WTC11 (cell line): ENCODE measurements around the gene GPR83. TPM values are rescaled to one million over a fixed set of nuclear protein-coding genes. Genes with fewer than 3 reads are reported as not detected.

Source experiments
- ATAC-seq: fragments of 200-7000 bp; cut with Tn5 transposase; 2 replicates; pipeline ENCODE4 v1.10.0; 2021; ENCODE audit warnings: mild to moderate bottlenecking, moderate library complexity
- CTCF ChIA-PET: fragments of 300-600 bp; sonication (Branson Sonifier 250); formaldehyde crosslinking; loops from one replicate; lab custom pipeline; 2021; ENCODE audit warnings: antibody characterized with exemption; lab: Charles Lee
- POLR2A ChIA-PET: fragments of 350-600 bp; sonication (Branson Sonifier 250); formaldehyde crosslinking; loops from one replicate; lab custom pipeline; 2021; ENCODE audit warnings: antibody characterized with exemption; lab: Charles Lee
- DNase-seq: peaks from one replicate; pipeline ENCODE4 v3.0.0; 2021; ENCODE audit warnings: low spot score
- H3K27ac Mint-ChIP-seq: 2 replicates; pipeline ENCODE4 v1.8.0; 2021; ENCODE audit warnings: mixed read lengths
- H3K27me3 Mint-ChIP-seq: 2 replicates; pipeline ENCODE4 v1.8.0; 2021; ENCODE audit warnings: low read depth, mild to moderate bottlenecking, moderate library complexity, mixed read lengths
- H3K36me3 Mint-ChIP-seq: 2 replicates; pipeline ENCODE4 v1.8.0; 2021; ENCODE audit warnings: mixed read lengths
- H3K4me1 Mint-ChIP-seq: 2 replicates; pipeline ENCODE4 v1.8.0; 2022; ENCODE audit warnings: mixed read lengths
- H3K4me3 Mint-ChIP-seq: 2 replicates; pipeline ENCODE4 v1.8.0; 2021; ENCODE audit warnings: mild to moderate bottlenecking, moderate library complexity, mixed read lengths
- H3K9me3 Mint-ChIP-seq: 2 replicates; pipeline ENCODE4 v1.8.0; 2021; ENCODE audit warnings: mixed read lengths
- CREM ChIP-seq: sonication (generic); formaldehyde crosslinking; IDR thresholded peaks from 2 replicates; pipeline ENCODE4 v1.8.1; 2022; ENCODE audit warnings: mild to moderate bottlenecking, missing genetic modification reagents, moderate library complexity
- GABPB1 ChIP-seq: sonication (generic); formaldehyde crosslinking; IDR thresholded peaks from 2 replicates; pipeline ENCODE4 v1.8.1; 2023; ENCODE audit warnings: mild to moderate bottlenecking, missing genetic modification reagents
- GRHL2 ChIP-seq: fragments of 250-450 bp; sonication (Bioruptor Pico); IDR thresholded peaks from 2 replicates; pipeline ENCODE4 v1.8.0; 2022; ENCODE audit warnings: mild to moderate bottlenecking, moderate library complexity; ENCODE audit not compliant: insufficient replicate concordance, severe bottlenecking
- JUN ChIP-seq: sonication (generic); formaldehyde crosslinking; IDR thresholded peaks from 2 replicates; pipeline ENCODE4 v1.8.0; 2023; ENCODE audit warnings: mild to moderate bottlenecking, missing genetic modification reagents
- NR2C2 ChIP-seq: sonication (generic); formaldehyde crosslinking; IDR thresholded peaks from 2 replicates; pipeline ENCODE4 v1.8.0; 2022; ENCODE audit warnings: mild to moderate bottlenecking, missing genetic modification reagents
- NR3C1 ChIP-seq: sonication (generic); formaldehyde crosslinking; conservative IDR thresholded peaks from 2 replicates; pipeline ENCODE4 v1.8.1; 2023; ENCODE audit warnings: low read depth, mild to moderate bottlenecking, missing genetic modification reagents
- RELA ChIP-seq: sonication (generic); formaldehyde crosslinking; IDR thresholded peaks from 2 replicates; pipeline ENCODE4 v1.8.1; 2022; ENCODE audit warnings: missing genetic modification reagents, mild to moderate bottlenecking, borderline replicate concordance
- SMAD3 ChIP-seq: sonication (generic); formaldehyde crosslinking; IDR thresholded peaks from 2 replicates; pipeline ENCODE4 v1.8.0; 2022; ENCODE audit warnings: missing genetic modification reagents, mild to moderate bottlenecking, borderline replicate concordance
- SMAD4 ChIP-seq: sonication (generic); formaldehyde crosslinking; IDR thresholded peaks from 2 replicates; pipeline ENCODE4 v1.8.0; 2022; ENCODE audit warnings: mild to moderate bottlenecking, missing genetic modification reagents
- TCF7 ChIP-seq: sonication (generic); formaldehyde crosslinking; IDR thresholded peaks from 2 replicates; pipeline ENCODE4 v1.8.0; 2022; ENCODE audit warnings: mild to moderate bottlenecking, low read depth, missing genetic modification reagents, moderate library complexity
- TEAD1 ChIP-seq: sonication (generic); formaldehyde crosslinking; IDR thresholded peaks from 2 replicates; pipeline ENCODE4 v1.8.0; 2022; ENCODE audit warnings: mild to moderate bottlenecking, missing genetic modification reagents
- ZNF263 ChIP-seq: sonication (generic); formaldehyde crosslinking; IDR thresholded peaks from 2 replicates; pipeline ENCODE4 v1.8.1; 2022; ENCODE audit warnings: low read depth, mild to moderate bottlenecking, moderate library complexity, missing genetic modification reagents
- total RNA-seq: library from RNA; stranded (reverse); gene quantifications from 3 replicates; pipeline ENCODE4 v1.2.3, GENCODE V29; 2021
- TF ChIP-seq, protein P1 (sequence below): sonication (generic); formaldehyde crosslinking; IDR thresholded peaks from 2 replicates; pipeline ENCODE4 v1.8.1; 2022; ENCODE audit warnings: low read depth, mild to moderate bottlenecking, moderate library complexity, missing genetic modification reagents, borderline replicate concordance
- TF ChIP-seq, protein P2 (sequence below): sonication (generic); formaldehyde crosslinking; IDR thresholded peaks from 2 replicates; pipeline ENCODE4 v1.8.1; 2022; ENCODE audit warnings: low read depth, missing genetic modification reagents, borderline replicate concordance
- TF ChIP-seq, protein P3 (sequence below): fragments of 250-450 bp; sonication (Bioruptor Pico); IDR thresholded peaks from 2 replicates; pipeline ENCODE4 v1.9.0; 2021; ENCODE audit warnings: mild to moderate bottlenecking
- TF ChIP-seq, protein P4 (sequence below): sonication (generic); formaldehyde crosslinking; IDR thresholded peaks from 2 replicates; pipeline ENCODE4 v1.8.1; 2023; ENCODE audit warnings: mild to moderate bottlenecking, missing genetic modification reagents
- TF ChIP-seq, protein P5 (sequence below): sonication (generic); formaldehyde crosslinking; IDR thresholded peaks from 2 replicates; pipeline ENCODE4 v1.8.1; 2023; ENCODE audit warnings: mild to moderate bottlenecking, missing genetic modification reagents
- TF ChIP-seq, protein P6 (sequence below): sonication (generic); formaldehyde crosslinking; conservative IDR thresholded peaks from 2 replicates; pipeline ENCODE4 v1.8.1; 2023; ENCODE audit warnings: mild to moderate bottlenecking, low read depth, missing genetic modification reagents, moderate library complexity
- TF ChIP-seq, protein P7 (sequence below): sonication (generic); formaldehyde crosslinking; IDR thresholded peaks from 2 replicates; pipeline ENCODE4 v1.8.0; 2023; ENCODE audit warnings: missing genetic modification reagents
- TF ChIP-seq, protein P8 (sequence below): sonication (generic); formaldehyde crosslinking; IDR thresholded peaks from 2 replicates; pipeline ENCODE4 v1.8.1; 2022; ENCODE audit warnings: missing genetic modification reagents, borderline replicate concordance

GPR83 gene
- total RNA-seq, 1 experiment from 2014 or later = 0.42 TPM

DNA sequence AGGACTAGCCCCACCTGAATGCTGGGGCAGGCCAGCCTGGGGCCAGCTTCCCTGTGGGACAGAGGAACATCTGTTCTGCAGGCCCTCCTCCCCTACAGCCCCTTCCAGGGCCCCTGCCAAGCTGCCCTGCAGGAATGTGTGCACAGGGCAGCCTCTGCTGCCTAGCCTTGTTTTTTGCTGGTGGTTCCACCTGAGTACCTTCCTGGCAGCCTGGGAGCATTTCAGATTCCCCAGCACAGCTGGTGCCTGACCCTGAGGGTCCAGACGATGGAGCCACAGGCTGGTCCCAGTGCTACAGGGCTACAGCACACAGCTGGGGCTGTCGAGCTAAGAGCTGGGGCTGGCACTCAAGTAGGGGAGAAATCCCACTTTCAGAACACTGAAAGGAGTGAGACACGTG is 22.3 kb upstream of the GPR83 start:
- no peak for ATAC-seq
- TF ChIP-seq NR2C2 (no peak), TEAD1 (CRISPR knock-in tag) (no peak), SMAD4 (CRISPR knock-in tag) (no peak), GRHL2 (CRISPR knock-in tag) (no peak), RELA (no peak)
- TF ChIP-seq, protein P1, sequence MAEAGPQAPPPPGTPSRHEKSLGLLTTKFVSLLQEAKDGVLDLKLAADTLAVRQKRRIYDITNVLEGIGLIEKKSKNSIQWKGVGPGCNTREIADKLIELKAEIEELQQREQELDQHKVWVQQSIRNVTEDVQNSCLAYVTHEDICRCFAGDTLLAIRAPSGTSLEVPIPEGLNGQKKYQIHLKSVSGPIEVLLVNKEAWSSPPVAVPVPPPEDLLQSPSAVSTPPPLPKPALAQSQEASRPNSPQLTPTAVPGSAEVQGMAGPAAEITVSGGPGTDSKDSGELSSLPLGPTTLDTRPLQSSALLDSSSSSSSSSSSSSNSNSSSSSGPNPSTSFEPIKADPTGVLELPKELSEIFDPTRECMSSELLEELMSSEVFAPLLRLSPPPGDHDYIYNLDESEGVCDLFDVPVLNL (CRISPR knock-in tag) = no peak
- Mint-ChIP-seq H3K27ac (no peak overlapping the region), H3K4me1 (peaks cover 8% of the 10 kb centered on the region), H3K27me3 (no peaks in the 10 kb centered on the region), H3K9me3 (no peaks in the 10 kb centered on the region), H3K36me3 (peaks cover 13% of the 10 kb centered on the region), H3K4me3 (no peak overlapping the region)
- no peak for DNase-seq
- CTCF ChIA-PET = interaction anchor here (0.9 to 1.3 kb wide), 2 partner anchors 240 to 528 kb away, joined by 3 read pairs; no protein-coding TSS in a partner anchor
- POLR2A ChIA-PET = no interaction called here

DNA sequence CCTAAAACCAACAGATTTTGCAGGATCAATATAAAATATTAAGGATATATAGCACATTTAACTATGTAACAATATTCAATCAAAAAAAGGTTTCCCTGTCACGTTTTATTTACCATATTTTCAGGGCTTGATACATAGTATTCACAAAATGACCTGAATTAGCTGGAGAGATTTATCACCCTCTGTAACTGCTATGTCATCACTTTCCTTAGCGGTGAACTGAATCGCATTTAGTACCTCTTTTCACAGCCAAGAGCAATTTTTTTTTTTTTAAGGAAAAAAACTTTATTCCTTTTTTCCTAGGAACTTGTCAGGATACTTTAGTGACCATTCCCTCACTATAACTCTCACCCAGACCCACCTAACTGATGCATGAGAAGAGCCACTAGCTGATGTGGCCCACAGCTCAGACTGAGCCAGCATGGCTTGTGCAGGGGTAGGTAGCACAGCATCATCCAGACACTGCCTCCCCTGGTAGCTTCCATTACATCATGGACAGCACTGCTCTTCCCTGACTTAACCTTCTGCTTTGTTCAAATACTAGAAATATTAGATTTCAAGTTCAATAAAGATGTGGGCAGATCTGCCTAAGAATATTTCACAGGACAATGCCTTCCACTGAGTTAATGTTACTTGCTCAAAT is 17.0 kb upstream of the GPR83 start:
- ATAC-seq = peak; percentile 73
- CTCF ChIA-PET = interaction anchor here (0.6 to 2.4 kb wide), 9 partner anchors 13 to 525 kb away, joined by 3 to 23 read pairs (median 5); partner anchors contain the start of genes ANKRD49 and MRE11
- Mint-ChIP-seq H3K4me3 (no peak overlapping the region), H3K4me1 (no peaks in the 10 kb centered on the region), H3K36me3 (peaks cover 8% of the 10 kb centered on the region), H3K27ac (no peak overlapping the region; the same call in 1 of the 2 replicates), H3K9me3 (no peaks in the 10 kb centered on the region), H3K27me3 (no peaks in the 10 kb centered on the region)
- DNase-seq = no peak
- POLR2A ChIA-PET = no interaction called here
- no peak for TF ChIP-seq TCF7 (CRISPR knock-in tag)
- TF ChIP-seq, protein P1 (CRISPR knock-in tag) = no peak
- TF ChIP-seq, protein P2, sequence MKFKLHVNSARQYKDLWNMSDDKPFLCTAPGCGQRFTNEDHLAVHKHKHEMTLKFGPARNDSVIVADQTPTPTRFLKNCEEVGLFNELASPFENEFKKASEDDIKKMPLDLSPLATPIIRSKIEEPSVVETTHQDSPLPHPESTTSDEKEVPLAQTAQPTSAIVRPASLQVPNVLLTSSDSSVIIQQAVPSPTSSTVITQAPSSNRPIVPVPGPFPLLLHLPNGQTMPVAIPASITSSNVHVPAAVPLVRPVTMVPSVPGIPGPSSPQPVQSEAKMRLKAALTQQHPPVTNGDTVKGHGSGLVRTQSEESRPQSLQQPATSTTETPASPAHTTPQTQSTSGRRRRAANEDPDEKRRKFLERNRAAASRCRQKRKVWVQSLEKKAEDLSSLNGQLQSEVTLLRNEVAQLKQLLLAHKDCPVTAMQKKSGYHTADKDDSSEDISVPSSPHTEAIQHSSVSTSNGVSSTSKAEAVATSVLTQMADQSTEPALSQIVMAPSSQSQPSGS (CRISPR knock-in tag) = no peak
- TF ChIP-seq, protein P3, sequence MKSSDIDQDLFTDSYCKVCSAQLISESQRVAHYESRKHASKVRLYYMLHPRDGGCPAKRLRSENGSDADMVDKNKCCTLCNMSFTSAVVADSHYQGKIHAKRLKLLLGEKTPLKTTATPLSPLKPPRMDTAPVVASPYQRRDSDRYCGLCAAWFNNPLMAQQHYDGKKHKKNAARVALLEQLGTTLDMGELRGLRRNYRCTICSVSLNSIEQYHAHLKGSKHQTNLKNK (CRISPR knock-in tag) = no peak
- TF ChIP-seq CREM = no peak
- no peak for TF ChIP-seq GABPB1 (CRISPR knock-in tag)
- no peak for TF ChIP-seq JUN (CRISPR knock-in tag)
- TF ChIP-seq, protein P4, sequence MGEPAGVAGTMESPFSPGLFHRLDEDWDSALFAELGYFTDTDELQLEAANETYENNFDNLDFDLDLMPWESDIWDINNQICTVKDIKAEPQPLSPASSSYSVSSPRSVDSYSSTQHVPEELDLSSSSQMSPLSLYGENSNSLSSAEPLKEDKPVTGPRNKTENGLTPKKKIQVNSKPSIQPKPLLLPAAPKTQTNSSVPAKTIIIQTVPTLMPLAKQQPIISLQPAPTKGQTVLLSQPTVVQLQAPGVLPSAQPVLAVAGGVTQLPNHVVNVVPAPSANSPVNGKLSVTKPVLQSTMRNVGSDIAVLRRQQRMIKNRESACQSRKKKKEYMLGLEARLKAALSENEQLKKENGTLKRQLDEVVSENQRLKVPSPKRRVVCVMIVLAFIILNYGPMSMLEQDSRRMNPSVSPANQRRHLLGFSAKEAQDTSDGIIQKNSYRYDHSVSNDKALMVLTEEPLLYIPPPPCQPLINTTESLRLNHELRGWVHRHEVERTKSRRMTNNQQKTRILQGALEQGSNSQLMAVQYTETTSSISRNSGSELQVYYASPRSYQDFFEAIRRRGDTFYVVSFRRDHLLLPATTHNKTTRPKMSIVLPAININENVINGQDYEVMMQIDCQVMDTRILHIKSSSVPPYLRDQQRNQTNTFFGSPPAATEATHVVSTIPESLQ (CRISPR knock-in tag) = no peak
- no peak for TF ChIP-seq ZNF263 (CRISPR knock-in tag)
- TF ChIP-seq, protein P5, sequence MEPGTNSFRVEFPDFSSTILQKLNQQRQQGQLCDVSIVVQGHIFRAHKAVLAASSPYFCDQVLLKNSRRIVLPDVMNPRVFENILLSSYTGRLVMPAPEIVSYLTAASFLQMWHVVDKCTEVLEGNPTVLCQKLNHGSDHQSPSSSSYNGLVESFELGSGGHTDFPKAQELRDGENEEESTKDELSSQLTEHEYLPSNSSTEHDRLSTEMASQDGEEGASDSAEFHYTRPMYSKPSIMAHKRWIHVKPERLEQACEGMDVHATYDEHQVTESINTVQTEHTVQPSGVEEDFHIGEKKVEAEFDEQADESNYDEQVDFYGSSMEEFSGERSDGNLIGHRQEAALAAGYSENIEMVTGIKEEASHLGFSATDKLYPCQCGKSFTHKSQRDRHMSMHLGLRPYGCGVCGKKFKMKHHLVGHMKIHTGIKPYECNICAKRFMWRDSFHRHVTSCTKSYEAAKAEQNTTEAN (CRISPR knock-in tag) = no peak
- TF ChIP-seq, protein P6, sequence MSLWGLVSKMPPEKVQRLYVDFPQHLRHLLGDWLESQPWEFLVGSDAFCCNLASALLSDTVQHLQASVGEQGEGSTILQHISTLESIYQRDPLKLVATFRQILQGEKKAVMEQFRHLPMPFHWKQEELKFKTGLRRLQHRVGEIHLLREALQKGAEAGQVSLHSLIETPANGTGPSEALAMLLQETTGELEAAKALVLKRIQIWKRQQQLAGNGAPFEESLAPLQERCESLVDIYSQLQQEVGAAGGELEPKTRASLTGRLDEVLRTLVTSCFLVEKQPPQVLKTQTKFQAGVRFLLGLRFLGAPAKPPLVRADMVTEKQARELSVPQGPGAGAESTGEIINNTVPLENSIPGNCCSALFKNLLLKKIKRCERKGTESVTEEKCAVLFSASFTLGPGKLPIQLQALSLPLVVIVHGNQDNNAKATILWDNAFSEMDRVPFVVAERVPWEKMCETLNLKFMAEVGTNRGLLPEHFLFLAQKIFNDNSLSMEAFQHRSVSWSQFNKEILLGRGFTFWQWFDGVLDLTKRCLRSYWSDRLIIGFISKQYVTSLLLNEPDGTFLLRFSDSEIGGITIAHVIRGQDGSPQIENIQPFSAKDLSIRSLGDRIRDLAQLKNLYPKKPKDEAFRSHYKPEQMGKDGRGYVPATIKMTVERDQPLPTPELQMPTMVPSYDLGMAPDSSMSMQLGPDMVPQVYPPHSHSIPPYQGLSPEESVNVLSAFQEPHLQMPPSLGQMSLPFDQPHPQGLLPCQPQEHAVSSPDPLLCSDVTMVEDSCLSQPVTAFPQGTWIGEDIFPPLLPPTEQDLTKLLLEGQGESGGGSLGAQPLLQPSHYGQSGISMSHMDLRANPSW = no peak
- TF ChIP-seq, protein P7, sequence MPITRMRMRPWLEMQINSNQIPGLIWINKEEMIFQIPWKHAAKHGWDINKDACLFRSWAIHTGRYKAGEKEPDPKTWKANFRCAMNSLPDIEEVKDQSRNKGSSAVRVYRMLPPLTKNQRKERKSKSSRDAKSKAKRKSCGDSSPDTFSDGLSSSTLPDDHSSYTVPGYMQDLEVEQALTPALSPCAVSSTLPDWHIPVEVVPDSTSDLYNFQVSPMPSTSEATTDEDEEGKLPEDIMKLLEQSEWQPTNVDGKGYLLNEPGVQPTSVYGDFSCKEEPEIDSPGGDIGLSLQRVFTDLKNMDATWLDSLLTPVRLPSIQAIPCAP (CRISPR knock-in tag) = no peak
- TF ChIP-seq, protein P8, sequence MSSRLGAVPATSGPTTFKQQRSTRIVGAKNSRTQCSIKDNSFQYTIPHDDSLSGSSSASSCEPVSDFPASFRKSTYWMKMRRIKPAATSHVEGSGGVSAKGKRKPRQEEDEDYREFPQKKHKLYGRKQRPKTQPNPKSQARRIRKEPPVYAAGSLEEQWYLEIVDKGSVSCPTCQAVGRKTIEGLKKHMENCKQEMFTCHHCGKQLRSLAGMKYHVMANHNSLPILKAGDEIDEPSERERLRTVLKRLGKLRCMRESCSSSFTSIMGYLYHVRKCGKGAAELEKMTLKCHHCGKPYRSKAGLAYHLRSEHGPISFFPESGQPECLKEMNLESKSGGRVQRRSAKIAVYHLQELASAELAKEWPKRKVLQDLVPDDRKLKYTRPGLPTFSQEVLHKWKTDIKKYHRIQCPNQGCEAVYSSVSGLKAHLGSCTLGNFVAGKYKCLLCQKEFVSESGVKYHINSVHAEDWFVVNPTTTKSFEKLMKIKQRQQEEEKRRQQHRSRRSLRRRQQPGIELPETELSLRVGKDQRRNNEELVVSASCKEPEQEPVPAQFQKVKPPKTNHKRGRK (CRISPR knock-in tag) = no peak
- TF ChIP-seq NR3C1 = no peak
- TF ChIP-seq SMAD3 (CRISPR knock-in tag) = no peak
- no peak for TF ChIP-seq SMAD4 (CRISPR knock-in tag)
